Endothelial cell of umbilical vein (primary cell): Measurements from ENCODE around the gene LFNG. TPM values are rescaled to one million over a fixed set of nuclear protein-coding genes. Genes with fewer than 3 reads are reported as not detected.

Experiments
- BruUV-seq: library from RNA; stranded (reverse); fragments of 400-500 nt; replicated peaks from 2 replicates; lab custom pipeline; 2021; lab: Mats Ljungman, UMichigan
- CTCF ChIA-PET: fragments of 300-600, 350-600 bp; sonication (Branson Sonifier 250); formaldehyde crosslinking; loops from one replicate; lab custom pipeline; 2021; ENCODE audit warnings: antibody characterized with exemption, inconsistent platforms; lab: Charles Lee
- POLR2A ChIA-PET: fragments of 300-600, 350-600 bp; sonication (Branson Sonifier 250); formaldehyde crosslinking; loops from one replicate; lab custom pipeline; 2021; ENCODE audit warnings: antibody characterized with exemption, inconsistent platforms; lab: Charles Lee
- DNase-seq: peaks from one replicate; pipeline ENCODE4 v3.0.0-alpha.2; 2011; ENCODE audit warnings: low read depth, low spot score
- FAIRE-seq: peaks from 2 replicates; lab custom pipeline; 2011; peaks lifted over from hg19 to GRCh38; lab: Jason Lieb, UNC
- H2AFZ ChIP-seq: 2 replicates; pipeline ENCODE4 v1.6.0; 2012; ENCODE audit warnings: low read depth, low read length, control low read depth, inconsistent platforms
- H3K27ac ChIP-seq: 2 replicates; pipeline ENCODE4 v1.5.1; 2011; ENCODE audit warnings: low read depth, mild to moderate bottlenecking, control low read depth, low read length, moderate library complexity; ENCODE audit not compliant: insufficient read depth
- H3K27me3 ChIP-seq, 2 experiments: 2 replicates each; pipeline versions ENCODE4 v1.6.0 to v1.6.1; 2011; ENCODE audit warnings: low read length in 2 of 2, mixed read lengths in 1 of 2; ENCODE audit not compliant: control insufficient read depth in 2 of 2, insufficient read depth in 2 of 2
- H3K36me3 ChIP-seq, 2 experiments: 2 replicates in 1 of 2; 3 replicates in 1 of 2; pipeline ENCODE4 v1.5.1; 2011; ENCODE audit warnings: low read length in 2 of 2, mild to moderate bottlenecking in 1 of 2, moderate library complexity in 1 of 2; ENCODE audit not compliant: control insufficient read depth in 2 of 2, insufficient read depth in 2 of 2; ENCODE audit errors: extremely low read depth in 1 of 2
- H3K4me1 ChIP-seq: 3 replicates; pipeline ENCODE4 v1.5.1; 2011; ENCODE audit warnings: mild to moderate bottlenecking, low read length; ENCODE audit not compliant: control insufficient read depth, insufficient read depth; ENCODE audit errors: extremely low read depth
- H3K4me2 ChIP-seq: 2 replicates; pipeline ENCODE4 v1.6.1; 2011; ENCODE audit warnings: low read length, control low read depth, mixed read lengths; ENCODE audit not compliant: insufficient read depth
- H3K4me3 ChIP-seq, 3 experiments: fragments of 200-600 bp in 1 of 3; sonication (generic), shearing (Covaris generic) in 1 of 3; replicated peaks in 1 of 3; 2 replicates each; pipeline ENCODE4 v1.5.1; 2011 to 2016; ENCODE audit warnings: control low read depth in 3 of 3, low read length in 3 of 3, mild to moderate bottlenecking in 2 of 3, inconsistent platforms in 1 of 3, low read depth in 1 of 3, moderate library complexity in 1 of 3; ENCODE audit not compliant: insufficient read depth in 1 of 3
- H3K79me2 ChIP-seq: 2 replicates; pipeline ENCODE4 v1.6.0; 2012; ENCODE audit warnings: low read length, inconsistent platforms; ENCODE audit not compliant: control insufficient read depth, insufficient read depth
- H3K9ac ChIP-seq: replicated peaks from 2 replicates; pipeline ENCODE3; 2011; ENCODE audit warnings: low read length, control low read depth; ENCODE audit not compliant: insufficient read depth; ENCODE audit errors: extremely low read depth
- H3K9me1 ChIP-seq: replicated peaks from 3 replicates; pipeline ENCODE4 v1.6.0; 2011; ENCODE audit warnings: mild to moderate bottlenecking, low read length; ENCODE audit not compliant: control insufficient read depth, insufficient read depth; ENCODE audit errors: extremely low read depth
- H3K9me3 ChIP-seq: replicated peaks from 2 replicates; pipeline ENCODE4 v1.5.1; 2012; ENCODE audit warnings: low read length, inconsistent platforms; ENCODE audit not compliant: control insufficient read depth, insufficient read depth
- H4K20me1 ChIP-seq: replicated peaks from 2 replicates; pipeline ENCODE3; 2011; ENCODE audit warnings: mild to moderate bottlenecking, low read length; ENCODE audit not compliant: control insufficient read depth, insufficient read depth; ENCODE audit errors: extremely low read depth
- EZH2 ChIP-seq: IDR thresholded peaks from 2 replicates; pipeline ENCODE4 v1.6.1; 2012; ENCODE audit warnings: borderline replicate concordance, low read depth, mild to moderate bottlenecking, moderate library complexity, low read length, inconsistent platforms; ENCODE audit not compliant: severe bottlenecking
- FOS ChIP-seq: IDR thresholded peaks from 2 replicates; pipeline ENCODE4 v1.6.1; 2011; ENCODE audit warnings: mild to moderate bottlenecking, low read length, moderate library complexity, borderline replicate concordance; ENCODE audit not compliant: insufficient read depth
- GATA2 ChIP-seq: IDR thresholded peaks from 2 replicates; pipeline ENCODE4 v1.7.0; 2011; ENCODE audit warnings: low read depth, mild to moderate bottlenecking, moderate library complexity, mixed read lengths, low read length; ENCODE audit not compliant: insufficient read length, insufficient read depth
- JUN ChIP-seq: IDR thresholded peaks from 2 replicates; pipeline ENCODE4 v1.6.1; 2011; ENCODE audit warnings: borderline replicate concordance, low read depth; ENCODE audit not compliant: insufficient read length, insufficient read depth
- MYC ChIP-seq: IDR thresholded peaks from one replicate; pipeline ENCODE4 v1.6.1; 2011; ENCODE audit warnings: mild to moderate bottlenecking, low read depth, low read length
- POLR2A ChIP-seq: IDR thresholded peaks from 2 replicates; pipeline ENCODE4 v1.6.1; 2012; ENCODE audit warnings: low read depth, mild to moderate bottlenecking, control low read depth, low read length
- POLR2AphosphoS5 ChIP-seq: IDR thresholded peaks from 2 replicates; pipeline ENCODE4 v1.6.1; 2012; ENCODE audit warnings: low read depth, mild to moderate bottlenecking, control low read depth, low read length, moderate library complexity; ENCODE audit not compliant: insufficient read depth
- dilution Hi-C: fragments of 300-500 bp; cut with MboI; formaldehyde crosslinking; loops from one replicate; pipeline ENCODE4 v1.15.0; 2019; ENCODE audit warnings: low sequenced_read_pairs; ENCODE audit not compliant: extremely low pct_ligation_motif_present
- intact Hi-C: fragments of 100-400 bp; cut with micrococcal nuclease; formaldehyde crosslinking; loops from one replicate; pipeline ENCODE4 v1.10.0; 2022
- polyA plus RNA-seq, 4 experiments: library from polyadenylated mRNA; depleted of rRNA in 3 of 4; stranded (reverse) in 3 of 4; unstranded in 1 of 4; fragments of >200 nt; gene quantifications; 2 replicates each; pipeline versions ENCODE4 v1.2.1 to v1.2.3, GENCODE V29; 2011 to 2012; ENCODE audit warnings: missing spikeins in 1 of 4
- total RNA-seq: library from RNA; stranded (reverse); gene quantifications from 2 replicates; pipeline ENCODE4 v1.2.3, GENCODE V29; 2021
- TF ChIP-seq, protein P1 (sequence below), 2 donors: IDR thresholded peaks; 1 replicate in 1 of 2; 2 replicates in 1 of 2; pipeline ENCODE4 v1.5.1; 2011; ENCODE audit warnings: low read length in 2 of 2, mild to moderate bottlenecking in 2 of 2, moderate library complexity in 2 of 2, control low read depth in 1 of 2, inconsistent platforms in 1 of 2, low read depth in 1 of 2; ENCODE audit not compliant: insufficient read depth in 1 of 2; ENCODE audit errors: extremely low read depth in 1 of 2
- TF ChIP-seq, protein P2 (sequence below): IDR thresholded peaks from 2 replicates; pipeline ENCODE4 v1.6.1; 2011; ENCODE audit not compliant: insufficient read depth, insufficient read length

The LFNG gene
- total and polyA plus RNA-seq, 2 donors (not counting 3 experiments of a cell fraction or from before 2014, with no cell fraction given), result 12.6 to 13.1 TPM

DNA sequence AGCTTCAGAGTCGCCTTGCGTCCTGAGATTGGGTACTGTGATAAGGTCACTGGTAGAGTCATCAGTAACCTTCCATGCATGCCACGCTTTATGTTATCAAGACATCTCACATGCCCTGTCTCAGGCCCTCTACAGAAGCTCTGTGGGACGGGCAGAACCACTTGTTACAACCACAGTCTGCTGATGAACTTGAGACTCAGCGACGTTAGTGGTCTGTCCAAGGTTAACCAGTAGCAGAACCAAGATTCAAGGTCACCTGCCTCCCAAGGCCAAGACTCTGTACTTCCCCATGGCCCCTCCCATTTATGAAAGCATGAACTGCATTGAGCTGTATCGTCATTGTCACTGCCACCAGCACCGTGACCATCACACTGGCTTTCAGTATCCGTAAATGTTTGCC is 54.2 kb downstream of the LFNG start:
- no peak overlapping the region for H3K4me2 ChIP-seq
- H3K79me2 ChIP-seq, result no peaks in the 10 kb centered on the region
- peaks cover 26% of the 10 kb centered on the region for H3K4me1 ChIP-seq
- no peak for DNase-seq
- POLR2A ChIA-PET, result no interaction called here
- H3K36me3 ChIP-seq, result peaks cover 0 to 3% of the 10 kb centered on the region in 2 experiments
- no peaks in the 10 kb centered on the region for H3K9me1 ChIP-seq
- H4K20me1 ChIP-seq, result no peaks in the 10 kb centered on the region
- CTCF ChIA-PET, result interaction anchor here (0.8 to 1.0 kb wide), 2 partner anchors 11 to 35 kb away, joined by 4 read pairs; no protein-coding TSS in a partner anchor
- dilution Hi-C loops, result no loop called here
- intact Hi-C loops, result loop anchor here (5.0 kb wide), 1 partner anchor 69 kb away; no protein-coding TSS in a partner anchor
- no peak overlapping the region for H3K4me3 ChIP-seq
- no peak overlapping the region for H2AFZ ChIP-seq
- no peak overlapping the region for H3K9ac ChIP-seq
- H3K27ac ChIP-seq, result no peak overlapping the region
- H3K27me3 ChIP-seq, result no peaks in the 10 kb centered on the region
- TF ChIP-seq MYC, result no peak
- TF ChIP-seq, protein P1, sequence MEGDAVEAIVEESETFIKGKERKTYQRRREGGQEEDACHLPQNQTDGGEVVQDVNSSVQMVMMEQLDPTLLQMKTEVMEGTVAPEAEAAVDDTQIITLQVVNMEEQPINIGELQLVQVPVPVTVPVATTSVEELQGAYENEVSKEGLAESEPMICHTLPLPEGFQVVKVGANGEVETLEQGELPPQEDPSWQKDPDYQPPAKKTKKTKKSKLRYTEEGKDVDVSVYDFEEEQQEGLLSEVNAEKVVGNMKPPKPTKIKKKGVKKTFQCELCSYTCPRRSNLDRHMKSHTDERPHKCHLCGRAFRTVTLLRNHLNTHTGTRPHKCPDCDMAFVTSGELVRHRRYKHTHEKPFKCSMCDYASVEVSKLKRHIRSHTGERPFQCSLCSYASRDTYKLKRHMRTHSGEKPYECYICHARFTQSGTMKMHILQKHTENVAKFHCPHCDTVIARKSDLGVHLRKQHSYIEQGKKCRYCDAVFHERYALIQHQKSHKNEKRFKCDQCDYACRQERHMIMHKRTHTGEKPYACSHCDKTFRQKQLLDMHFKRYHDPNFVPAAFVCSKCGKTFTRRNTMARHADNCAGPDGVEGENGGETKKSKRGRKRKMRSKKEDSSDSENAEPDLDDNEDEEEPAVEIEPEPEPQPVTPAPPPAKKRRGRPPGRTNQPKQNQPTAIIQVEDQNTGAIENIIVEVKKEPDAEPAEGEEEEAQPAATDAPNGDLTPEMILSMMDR (IDR thresholded peaks at IDR 0.05; ENCODE audit: extremely low read depth in 1 of 2, insufficient read depth in 1 of 2, low read depth in 1 of 2, low read length in 2 of 2), result no peak
- TF ChIP-seq POLR2AphosphoS5, result no peak
- no peak for TF ChIP-seq GATA2
- no peak for TF ChIP-seq FOS
- TF ChIP-seq, protein P2, sequence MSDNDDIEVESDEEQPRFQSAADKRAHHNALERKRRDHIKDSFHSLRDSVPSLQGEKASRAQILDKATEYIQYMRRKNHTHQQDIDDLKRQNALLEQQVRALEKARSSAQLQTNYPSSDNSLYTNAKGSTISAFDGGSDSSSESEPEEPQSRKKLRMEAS, result no peak
- no peak for TF ChIP-seq EZH2
- no peak for TF ChIP-seq POLR2A
- no peak for TF ChIP-seq JUN
- no peaks in the 10 kb centered on the region for H3K9me3 ChIP-seq
- FAIRE-seq, result no peak
- no TSS peak for BruUV-seq
